ENCODE measurements around the gene ZNF692. TPM values are rescaled to one million over a fixed set of nuclear protein-coding genes. Genes with fewer than 3 reads are reported as not detected.

Gene ZNF692
- total RNA-seq, 1 experiment from 2014 or later: 48.5 TPM

GRCh38 chr1:248906009-248906752, 47.3 kb upstream of the ZNF692 start, which contains the start of gene PGBD2:
TSS of gene PGBD2 (plus strand) at chr1:248906235. CDS start at chr1:248913863, 7,628 bp downstream.
- intact Hi-C loops (cut with micrococcal nuclease; ENCODE audit: unreplicated experiment): loop anchor here (1.0 to 2.0 kb wide), 7 partner anchors 15 to 80 kb away; partner anchors contain the start of gene ZNF672
- no peaks in the 10 kb centered on the region for H3K36me3 ChIP-seq (ENCODE audit: control insufficient read depth, insufficient read depth, low read length)
- peak; percentile 74 to 87 for TF ChIP-seq CTCF (IDR thresholded peaks at IDR 0.05; ENCODE audit: insufficient read depth in 1 of 2, low read depth in 1 of 2, low read length in 1 of 2, severe bottlenecking in 1 of 2, unreplicated experiment in 1 of 2)
- peak within 1 kb of the TSS; percentile 87 for H3K4me3 Mint-ChIP-seq (ENCODE audit: unreplicated experiment)
- H3K27ac Mint-ChIP-seq (ENCODE audit: unreplicated experiment): peak within 1 kb of the TSS; percentile 95
- H3K9me3 ChIP-seq: no peaks in the 10 kb centered on the region
- peak; percentile 93 to 96 for DNase-seq
- no TSS peak for BruUV-seq (replicated peaks)
- H3K4me1 ChIP-seq: peaks cover 9% of the 10 kb centered on the region
- H3K36me3 Mint-ChIP-seq (ENCODE audit: insufficient read depth, unreplicated experiment): peaks cover 8% of the 10 kb centered on the region
- ChIA-PET POLR2A (interaction anchor here (0.5 to 1.7 kb wide), 6 partner anchors 14 to 80 kb away, joined by 3 to 10 read pairs (median 6); partner anchors contain the start of genes ZNF672 and ZNF692), CTCF (interaction anchor here (0.6 to 1.0 kb wide), 7 partner anchors 9 to 1583 kb away, joined by 3 to 6 read pairs (median 4); partner anchors contain the start of gene ZNF692)
- no peaks in the 10 kb centered on the region for H3K27me3 ChIP-seq (replicated peaks; ENCODE audit: control insufficient read depth, insufficient read depth, low read length)
- H3K9me3 Mint-ChIP-seq (ENCODE audit: unreplicated experiment): no peaks in the 10 kb centered on the region
- peaks cover 17% of the 10 kb centered on the region for H3K4me1 Mint-ChIP-seq (ENCODE audit: low read depth, unreplicated experiment)
- H3K27me3 Mint-ChIP-seq (ENCODE audit: insufficient read depth, unreplicated experiment): no peaks in the 10 kb centered on the region
- H3K4me3 ChIP-seq (ENCODE audit: low read depth, low read length): peak within 1 kb of the TSS; percentile 100

- no peaks in the 10 kb centered on the region for H3K9me3 Mint-ChIP-seq (ENCODE audit: unreplicated experiment)
- no peaks in the 10 kb centered on the region for H3K27me3 ChIP-seq (replicated peaks; ENCODE audit: control insufficient read depth, insufficient read depth, low read length)
- H3K36me3 Mint-ChIP-seq (ENCODE audit: insufficient read depth, unreplicated experiment): peaks cover 8% of the 10 kb centered on the region
- peaks cover 17% of the 10 kb centered on the region for H3K4me1 Mint-ChIP-seq (ENCODE audit: low read depth, unreplicated experiment)
- no peak for TF ChIP-seq CTCF (IDR thresholded peaks at IDR 0.05; ENCODE audit: insufficient read depth in 1 of 2, low read depth in 1 of 2, low read length in 1 of 2, severe bottlenecking in 1 of 2, unreplicated experiment in 1 of 2)
- peak overlapping the region; percentile 87 for H3K4me3 Mint-ChIP-seq (ENCODE audit: unreplicated experiment)
- ChIA-PET CTCF (interaction anchor here (1.0 kb wide), 1 partner anchor 46 kb away, joined by 5 read pairs; the partner anchor contains the start of gene ZNF692), POLR2A (interaction anchor here (1.0 to 1.7 kb wide), 3 partner anchors 14 to 47 kb away, joined by 3 to 10 read pairs (median 10); partner anchors contain the start of gene ZNF692)
- no peak for DNase-seq
- H3K4me1 ChIP-seq: peaks cover 9% of the 10 kb centered on the region
- intact Hi-C loops (cut with micrococcal nuclease; ENCODE audit: unreplicated experiment): loop anchor here (1.0 to 2.0 kb wide), 7 partner anchors 15 to 79 kb away; partner anchors contain the start of gene ZNF672
- peaks cover 3% of the 10 kb centered on the region for H3K27me3 Mint-ChIP-seq (ENCODE audit: insufficient read depth, unreplicated experiment)
- H3K4me3 ChIP-seq (ENCODE audit: low read depth, low read length): peak overlapping the region; percentile 100
- H3K27ac Mint-ChIP-seq (ENCODE audit: unreplicated experiment): peak overlapping the region; percentile 95
- no peaks in the 10 kb centered on the region for H3K9me3 ChIP-seq
- TSS peak; percentile 99 for BruUV-seq (replicated peaks)
- no peaks in the 10 kb centered on the region for H3K36me3 ChIP-seq (ENCODE audit: control insufficient read depth, insufficient read depth, low read length)
These were observed 46.8 kb upstream of the ZNF692 start for GRCh38 chr1:248905662-248906008.

GRCh38 chr1:248904437-248905216, 45.7 kb upstream of the ZNF692 start:
- no peak for DNase-seq
- H3K4me1 ChIP-seq: peaks cover 9% of the 10 kb centered on the region
- intact Hi-C loops (cut with micrococcal nuclease; ENCODE audit: unreplicated experiment): no loop called here
- no peaks in the 10 kb centered on the region for H3K9me3 ChIP-seq
- H3K4me3 ChIP-seq (ENCODE audit: low read depth, low read length): no peak overlapping the region
- BruUV-seq (replicated peaks): no TSS peak
- no peak for TF ChIP-seq CTCF (IDR thresholded peaks at IDR 0.05; ENCODE audit: insufficient read depth in 1 of 2, low read depth in 1 of 2, low read length in 1 of 2, severe bottlenecking in 1 of 2, unreplicated experiment in 1 of 2)
- H3K4me3 Mint-ChIP-seq (ENCODE audit: unreplicated experiment): peak overlapping the region; percentile 87
- H3K9me3 Mint-ChIP-seq (ENCODE audit: unreplicated experiment): no peaks in the 10 kb centered on the region
- H3K4me1 Mint-ChIP-seq (ENCODE audit: low read depth, unreplicated experiment): peaks cover 18% of the 10 kb centered on the region
- no peaks in the 10 kb centered on the region for H3K27me3 ChIP-seq (replicated peaks; ENCODE audit: control insufficient read depth, insufficient read depth, low read length)
- peaks cover 8% of the 10 kb centered on the region for H3K27me3 Mint-ChIP-seq (ENCODE audit: insufficient read depth, unreplicated experiment)
- no peak overlapping the region for H3K27ac Mint-ChIP-seq (ENCODE audit: unreplicated experiment)
- peaks cover 8% of the 10 kb centered on the region for H3K36me3 Mint-ChIP-seq (ENCODE audit: insufficient read depth, unreplicated experiment)
- ChIA-PET POLR2A (no interaction called here), CTCF (no interaction called here)
- H3K36me3 ChIP-seq (ENCODE audit: control insufficient read depth, insufficient read depth, low read length): no peaks in the 10 kb centered on the region
